SW 1271 (cell line): ENCODE measurements around the gene MAST3.
"Not testable (repeated sequence)": the region's sequence is repeated elsewhere in the genome, so short reads cannot be mapped to it uniquely, and the experiment has no call there.

Experiments
- DNase-seq, 2 experiments: peaks; one replicate each; lab custom pipeline; 2025; lab: John Stamatoyannopoulos, UW

Gene MAST3

DNA sequence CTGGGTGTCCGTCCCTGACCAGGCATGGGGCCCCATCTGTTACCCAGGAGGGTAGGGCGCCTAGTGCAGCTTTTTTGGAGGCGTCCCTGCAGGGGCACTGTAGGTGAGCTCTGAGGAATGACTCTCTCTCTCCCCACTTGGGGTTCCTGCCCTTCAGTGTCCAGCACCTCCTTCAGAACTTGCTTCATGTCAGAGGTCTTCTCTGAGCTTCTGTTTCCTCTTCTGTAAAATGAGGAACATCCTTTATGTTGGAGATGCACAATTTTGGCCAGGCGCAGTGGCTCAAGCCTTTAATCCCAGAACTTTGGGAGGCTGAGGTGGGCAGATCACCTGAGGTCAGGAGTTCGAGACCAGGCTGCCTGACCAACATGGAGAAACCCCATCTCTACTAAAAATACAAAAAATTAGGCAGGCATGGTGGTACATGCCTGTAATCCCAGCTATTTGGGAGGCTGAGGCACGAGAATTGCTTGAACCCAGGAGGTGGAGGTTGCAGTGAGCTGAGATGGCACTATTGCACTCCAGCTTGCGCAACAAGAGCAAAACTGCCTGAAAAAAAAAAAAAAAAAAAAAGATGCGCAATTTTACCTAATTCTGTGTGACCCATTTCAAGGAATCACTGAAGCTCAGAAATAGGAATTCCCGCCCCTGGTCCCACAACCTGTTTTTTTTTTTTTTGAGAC lies 40.2 kb downstream of the MAST3 start:
- no peak for DNase-seq

DNA sequence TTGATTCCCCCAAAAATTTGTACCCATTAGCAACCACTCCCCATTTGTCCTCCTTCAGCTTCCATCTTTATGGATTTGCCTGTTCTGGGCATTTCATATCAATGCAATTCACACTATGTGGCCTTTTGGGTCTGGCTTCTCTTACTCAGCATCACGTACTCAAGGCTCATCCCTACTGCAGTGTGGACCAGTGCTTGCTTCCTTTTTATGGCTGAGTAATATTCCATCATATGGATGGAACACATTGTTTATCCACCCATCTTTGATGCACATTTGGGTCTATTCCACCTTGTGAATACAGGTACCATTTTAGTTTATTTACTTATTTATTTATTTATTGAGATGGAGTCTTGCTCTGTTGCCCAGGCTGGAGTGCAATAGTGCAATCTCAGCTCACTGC lies 42.9 kb downstream of the MAST3 start:
- no peak for DNase-seq

- no peak for DNase-seq
Observed at GRCh38 chr19:18141031-18141430, 43.5 kb downstream of the MAST3 start.

DNA sequence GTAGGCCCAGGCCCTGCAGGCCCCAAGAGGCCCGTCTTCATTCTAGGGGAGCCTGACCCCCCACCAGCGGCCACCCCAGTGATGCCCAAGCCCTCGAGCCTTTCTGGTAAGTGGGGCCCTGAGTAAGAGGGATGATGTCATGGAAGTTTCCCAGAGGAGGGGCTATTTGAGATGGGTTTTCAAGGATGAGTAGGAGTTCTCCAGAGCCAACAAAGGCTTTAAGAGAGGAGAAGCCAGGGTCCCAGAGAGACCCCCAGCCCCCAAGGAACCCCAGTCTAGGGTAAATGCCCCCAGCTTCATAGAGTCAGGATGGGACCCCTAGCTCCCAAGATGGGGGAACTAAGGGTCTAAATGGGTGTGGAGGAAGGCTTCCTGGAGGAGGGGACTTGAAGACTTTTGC lies 46.3 kb downstream of the MAST3 start:
- no peak for DNase-seq

DNA sequence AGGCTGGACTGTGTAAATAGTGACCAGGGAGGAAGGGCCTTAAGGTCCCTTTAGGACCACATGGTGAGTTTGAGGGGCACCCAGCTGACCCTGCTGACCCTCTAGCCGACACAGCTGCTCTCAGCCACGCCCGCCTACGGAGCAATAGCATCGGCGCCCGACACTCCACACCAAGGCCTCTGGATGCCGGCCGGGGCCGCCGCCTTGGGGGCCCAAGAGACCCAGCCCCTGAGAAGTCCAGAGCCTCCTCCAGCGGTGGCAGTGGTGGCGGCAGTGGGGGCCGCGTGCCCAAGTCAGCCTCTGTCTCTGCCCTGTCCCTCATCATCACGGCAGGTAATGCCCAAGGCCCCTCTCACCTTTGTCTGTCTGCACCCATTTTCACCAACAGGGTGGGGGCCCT lies 46.8 kb downstream of the MAST3 start:
- DNase-seq = no peak

GRCh38 chr19:18144906-18145305 lies 47.3 kb downstream of the MAST3 start:
- DNase-seq = no peak

- DNase-seq = no peak
Observed at GRCh38 chr19:18145391-18145999, 47.9 kb downstream of the MAST3 start.

GRCh38 chr19:18147396-18147795 lies 49.8 kb downstream of the MAST3 start:
- DNase-seq = no peak

GRCh38 chr19:18149596-18149975 lies 52.0 kb downstream of the MAST3 start:
- DNase-seq = no peak

DNA sequence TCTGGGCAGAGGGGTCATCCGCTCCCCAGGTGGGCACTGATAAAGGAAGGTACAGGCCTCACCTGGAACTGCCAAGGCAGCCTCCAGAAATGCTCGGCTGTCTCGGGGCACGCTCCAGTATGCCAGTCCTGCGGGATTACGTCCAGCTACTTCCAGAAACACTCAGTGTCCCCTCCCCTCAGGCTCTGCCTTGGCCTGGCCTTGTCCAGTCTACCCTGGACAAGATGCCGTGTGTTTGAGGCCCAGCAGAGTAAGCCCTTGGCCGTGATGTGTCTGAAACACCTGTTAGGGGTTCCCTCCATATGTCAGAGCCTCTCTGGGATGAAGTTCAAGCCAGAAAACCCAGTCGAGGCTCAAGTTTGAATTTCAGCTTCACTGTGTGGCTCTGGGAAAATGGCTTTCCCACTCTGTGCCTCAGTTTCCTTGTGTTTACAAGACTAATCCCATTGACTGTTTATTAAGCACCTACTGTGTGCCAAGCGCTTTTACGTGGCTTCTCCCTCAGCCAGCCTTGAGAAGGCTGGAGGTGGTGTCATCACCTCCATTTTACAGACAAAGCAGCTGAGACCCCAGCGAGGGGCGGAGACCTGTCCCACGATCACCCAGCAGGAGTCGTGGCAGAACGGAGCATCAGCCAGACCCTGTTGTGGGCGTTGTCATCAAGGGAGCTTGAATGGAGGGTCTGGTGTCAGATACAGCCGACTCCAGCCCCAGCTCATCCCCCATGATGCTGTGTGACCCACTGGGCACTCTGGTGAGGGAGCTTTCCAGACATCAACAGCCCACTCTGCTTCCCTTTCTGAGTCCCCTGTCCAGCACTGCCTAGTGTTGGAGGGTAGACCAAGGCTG lies 53.4 kb downstream of the MAST3 start:
- DNase-seq = no peak

GRCh38 chr19:18152442-18152816 lies 54.9 kb downstream of the MAST3 start:
- peak; percentile 93 to 97 for DNase-seq

DNA sequence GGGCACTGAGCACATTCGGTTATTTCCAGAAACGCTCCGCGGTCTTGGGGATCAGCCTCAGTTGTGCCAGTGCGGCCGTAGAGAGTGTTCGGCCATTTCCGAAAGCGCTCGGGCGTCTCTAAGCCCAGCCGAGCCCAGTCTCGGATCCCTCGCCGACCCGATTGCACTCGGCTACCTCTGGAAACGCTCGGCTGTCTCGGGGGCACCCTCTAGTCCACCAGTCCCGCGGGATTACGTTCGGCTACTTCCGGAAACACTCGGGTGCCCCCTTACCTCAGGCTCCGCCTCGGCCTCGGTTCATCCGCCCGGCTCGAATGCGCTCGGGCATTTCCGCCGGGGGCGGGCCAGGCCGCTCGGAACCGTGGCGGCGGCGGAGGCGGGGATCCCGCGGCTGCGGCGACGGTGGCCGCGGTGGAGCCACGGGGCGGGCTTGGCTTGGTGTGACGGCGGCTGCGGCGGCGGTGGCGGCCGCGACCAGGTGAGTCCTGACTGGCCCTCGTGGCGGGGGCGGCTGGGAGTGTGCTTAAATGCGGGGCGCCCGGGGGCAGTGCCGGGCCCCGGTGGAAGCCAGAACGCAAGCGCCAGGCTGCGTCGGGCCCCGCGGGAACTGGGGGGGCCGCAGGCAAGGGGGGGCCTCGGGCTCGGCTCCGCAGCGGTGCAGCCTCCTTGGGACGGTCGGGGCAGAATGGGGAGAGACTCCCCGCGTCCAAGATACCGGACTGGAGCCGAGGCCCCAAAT lies 55.4 kb downstream of the MAST3 start, which contains the start of gene PIK3R2:
PIK3R2 (plus strand) TSS at position 347 of the 739 bp plus-strand sequence. CDS start 2,717 bp downstream, outside the sequence.
- DNase-seq = peak; percentile 96 to 97

GRCh38 chr19:18153556-18154134 lies 56.1 kb downstream of the MAST3 start:
- DNase-seq = no peak

DNA sequence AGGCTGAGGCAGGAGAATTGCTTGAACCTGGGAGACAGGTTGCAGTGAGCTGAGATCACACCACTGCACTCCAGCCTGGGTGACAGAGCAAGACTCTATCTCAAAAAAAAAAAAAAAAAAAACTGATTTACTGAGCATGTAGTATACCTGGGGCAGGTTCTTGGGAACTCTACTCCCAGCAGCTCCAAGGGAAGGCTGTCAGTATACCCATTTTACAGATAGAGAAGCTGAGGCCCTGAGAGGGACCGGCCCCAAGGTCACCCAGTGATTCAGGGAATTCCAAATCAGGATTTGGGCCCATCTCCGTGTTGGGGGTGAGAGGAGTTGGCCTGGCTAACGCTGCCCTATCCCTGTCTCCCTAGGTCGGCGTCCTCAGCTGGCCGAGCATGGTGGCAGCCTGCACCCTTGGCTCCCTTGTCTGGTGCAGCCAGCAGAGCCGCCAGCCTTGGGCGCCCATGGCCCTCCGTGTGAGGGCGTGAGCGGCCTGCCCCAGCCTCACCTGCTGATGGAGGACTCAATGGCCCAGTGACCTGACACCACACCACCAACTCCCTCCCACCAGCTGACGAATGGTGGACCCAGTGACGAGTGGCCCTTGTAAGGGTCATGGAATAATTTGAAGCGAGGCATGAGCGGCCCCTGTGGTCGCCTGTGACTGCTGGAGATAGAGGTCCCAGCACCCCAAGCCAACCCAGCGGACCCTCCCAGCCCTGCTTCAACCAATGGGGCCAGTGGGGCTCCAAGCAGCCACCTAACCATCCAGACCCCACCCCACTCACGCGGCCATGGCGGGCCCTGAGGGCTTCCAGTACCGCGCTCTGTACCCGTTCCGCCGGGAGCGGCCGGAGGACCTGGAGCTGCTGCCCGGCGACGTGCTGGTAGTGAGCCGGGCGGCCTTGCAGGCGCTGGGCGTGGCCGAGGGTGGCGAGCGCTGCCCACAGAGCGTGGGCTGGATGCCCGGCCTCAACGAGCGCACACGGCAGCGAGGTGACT lies 57.8 kb downstream of the MAST3 start:
- DNase-seq = no peak

GRCh38 chr19:18156268-18156667 lies 58.7 kb downstream of the MAST3 start:
- no peak for DNase-seq

- peak in 1 of 2 experiments; percentile 11 for DNase-seq
Observed at GRCh38 chr19:18156841-18157464, 59.4 kb downstream of the MAST3 start.

DNA sequence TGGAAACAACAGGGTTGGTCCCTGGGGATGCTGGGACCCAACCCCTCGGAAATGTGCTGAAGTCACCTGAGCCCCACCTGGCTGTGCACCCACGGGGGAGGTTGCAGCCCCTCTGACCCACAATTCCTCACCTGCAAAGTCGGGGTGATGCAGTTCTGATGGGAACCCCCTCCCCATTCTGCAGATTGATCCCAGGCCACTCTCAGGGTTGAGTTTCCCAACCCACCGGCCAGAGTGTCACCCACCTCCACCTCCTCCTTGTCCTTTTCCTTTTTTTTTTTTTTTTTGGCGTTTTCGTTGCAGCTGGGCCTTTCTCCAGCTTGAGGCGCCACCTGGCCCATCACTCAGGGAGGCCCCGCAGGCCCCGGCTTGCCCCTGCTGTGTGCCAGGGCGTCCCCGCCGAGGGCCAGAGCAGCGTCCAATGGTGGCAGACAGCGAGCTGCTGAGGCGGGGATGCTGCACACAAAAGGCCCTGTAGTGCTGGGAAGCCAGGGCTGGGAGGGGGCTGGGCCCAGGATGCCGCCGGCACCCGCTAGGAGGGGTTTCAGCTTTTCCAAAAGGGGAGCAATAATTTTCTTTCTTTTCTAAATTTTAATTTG lies 60.0 kb downstream of the MAST3 start:
- no peak for DNase-seq

GRCh38 chr19:18158467-18158866 lies 60.9 kb downstream of the MAST3 start:
- no peak for DNase-seq

- not testable (repeated sequence) for DNase-seq
Observed at GRCh38 chr19:18159059-18159616, 61.6 kb downstream of the MAST3 start.
